H1 (cell line): Measurements from ENCODE around the gene CCNT1. TPM values are rescaled to one million over a fixed set of nuclear protein-coding genes. Genes with fewer than 3 reads are reported as not detected.
"Not testable (repeated sequence)": the region's sequence is repeated elsewhere in the genome, so short reads cannot be mapped to it uniquely, and the experiment has no call there.

ENCODE experiments used
- CTCF ChIA-PET: fragments of 300-600 bp; sonication (Branson Sonifier 250); formaldehyde crosslinking; loops from one replicate; lab custom pipeline; 2021; ENCODE audit not compliant: partially characterized antibody; lab: Charles Lee
- POLR2A ChIA-PET: fragments of 300-600 bp; sonication (Branson Sonifier 250); formaldehyde crosslinking; loops from one replicate; lab custom pipeline; 2021; ENCODE audit warnings: inconsistent platforms; ENCODE audit not compliant: partially characterized antibody; lab: Charles Lee
- DNase-seq, 2 experiments: peaks; one replicate each; pipeline versions ENCODE4 v3.0.0 to v3.0.0-alpha.2; 2010 to 2022; ENCODE audit warnings: low spot score in 2 of 2, low read depth in 1 of 2, mixed read lengths in 1 of 2
- FAIRE-seq: peaks from 2 replicates; lab custom pipeline; 2011; peaks lifted over from hg19 to GRCh38; lab: Jason Lieb, UNC
- H2AFZ ChIP-seq: 2 replicates; pipeline ENCODE4 v1.8.1; 2012; ENCODE audit warnings: low read length, inconsistent platforms
- H2AK5ac ChIP-seq: 2 replicates; pipeline ENCODE4 v1.6.1; 2013; ENCODE audit warnings: low read depth, low read length
- H2BK120ac ChIP-seq: replicated peaks from 2 replicates; pipeline ENCODE3; 2013; ENCODE audit warnings: low read depth, low read length, inconsistent platforms
- H2BK12ac ChIP-seq: 2 replicates; pipeline ENCODE4 v1.6.1; 2013; ENCODE audit warnings: low read depth, low read length
- H2BK15ac ChIP-seq: 2 replicates; pipeline ENCODE4 v1.6.1; 2013; ENCODE audit warnings: low read length
- H2BK20ac ChIP-seq: 2 replicates; pipeline ENCODE4 v1.6.1; 2013; ENCODE audit warnings: low read length
- H2BK5ac ChIP-seq: 2 replicates; pipeline ENCODE4 v1.6.1; 2013; ENCODE audit warnings: low read depth, low read length
- H3K14ac ChIP-seq: 2 replicates; pipeline ENCODE4 v1.6.1; 2013; ENCODE audit warnings: inconsistent platforms; ENCODE audit not compliant: insufficient read length
- H3K18ac ChIP-seq: 2 replicates; pipeline ENCODE4 v1.6.1; 2013; ENCODE audit warnings: low read length; ENCODE audit errors: extremely low read depth
- H3K23ac ChIP-seq: 2 replicates; pipeline ENCODE4 v1.6.1; 2013; ENCODE audit warnings: inconsistent platforms; ENCODE audit not compliant: insufficient read length
- H3K23me2 ChIP-seq: 2 replicates; pipeline ENCODE4 v1.6.1; 2013; ENCODE audit warnings: low read depth, low read length
- H3K27ac ChIP-seq: 2 replicates; pipeline ENCODE4 v1.6.1; 2011; ENCODE audit warnings: low read depth, low read length, inconsistent platforms
- H3K27me3 ChIP-seq, 4 experiments: replicated peaks in 1 of 4; 1 replicate in 1 of 4; 2 replicates in 3 of 4; pipeline versions ENCODE4 v1.6.1 to v1.8.1; 2011 to 2013; ENCODE audit warnings: low read length in 3 of 4, mild to moderate bottlenecking in 3 of 4, inconsistent platforms in 2 of 4, mixed read lengths in 2 of 4, moderate library complexity in 1 of 4; ENCODE audit not compliant: control insufficient read depth in 3 of 4, insufficient read depth in 3 of 4; ENCODE audit errors: extremely low read depth in 1 of 4
- H3K36me3 ChIP-seq, 4 experiments: 2 replicates each; pipeline versions ENCODE4 v1.6.1 to v1.8.1; 2011 to 2013; ENCODE audit warnings: mild to moderate bottlenecking in 4 of 4, low read length in 3 of 4, moderate library complexity in 2 of 4, control low read depth in 1 of 4, inconsistent platforms in 1 of 4; ENCODE audit not compliant: insufficient read depth in 4 of 4, control insufficient read depth in 2 of 4
- H3K4ac ChIP-seq: replicated peaks from 2 replicates; pipeline ENCODE3; 2013; ENCODE audit warnings: low read length, low read depth, mixed read lengths, inconsistent platforms; ENCODE audit not compliant: insufficient read length
- H3K4me1 ChIP-seq, 4 experiments: replicated peaks in 1 of 4; 1 replicate in 1 of 4; 2 replicates in 3 of 4; pipeline versions ENCODE4 v1.6.1 to v1.8.1; 2011 to 2013; ENCODE audit warnings: low read length in 3 of 4, inconsistent platforms in 2 of 4, mixed read lengths in 1 of 4; ENCODE audit not compliant: insufficient read depth in 4 of 4, control insufficient read depth in 3 of 4
- H3K4me2 ChIP-seq, 2 experiments: 2 replicates each; pipeline versions ENCODE4 v1.6.1 to v1.8.1; 2011 to 2013; ENCODE audit warnings: low read depth in 2 of 2, low read length in 2 of 2, control low read depth in 1 of 2, inconsistent platforms in 1 of 2, mild to moderate bottlenecking in 1 of 2; ENCODE audit not compliant: insufficient read depth in 1 of 2
- H3K4me3 ChIP-seq, 4 experiments: fragments of 200-600, 300-600 bp in 1 of 4; sonication (generic), shearing (Covaris generic), sonication (Bioruptor Twin) in 1 of 4; 2 replicates each; pipeline versions ENCODE4 v1.5.1 to v1.8.1; 2011 to 2016; ENCODE audit warnings: low read length in 4 of 4, low read depth in 3 of 4, control low read depth in 2 of 4, inconsistent platforms in 2 of 4, mild to moderate bottlenecking in 2 of 4, mixed read lengths in 1 of 4, moderate library complexity in 1 of 4; ENCODE audit not compliant: insufficient read depth in 2 of 4; ENCODE audit errors: extremely low read depth in 1 of 4
- H3K56ac ChIP-seq: replicated peaks from 2 replicates; pipeline ENCODE3; 2013; ENCODE audit warnings: low read depth, mild to moderate bottlenecking, mixed read lengths, low read length, inconsistent platforms; ENCODE audit not compliant: insufficient read length
- H3K79me1 ChIP-seq: 2 replicates; pipeline ENCODE4 v1.6.1; 2013; ENCODE audit warnings: low read depth, low read length, control low read depth
- H3K79me2 ChIP-seq, 2 experiments: 2 replicates each; pipeline versions ENCODE4 v1.6.1 to v1.8.1; 2012 to 2013; ENCODE audit warnings: low read length in 2 of 2, mild to moderate bottlenecking in 2 of 2, inconsistent platforms in 1 of 2; ENCODE audit not compliant: insufficient read depth in 2 of 2, control insufficient read depth in 1 of 2
- H3K9ac ChIP-seq, 4 experiments: replicated peaks in 1 of 4; 1 replicate in 1 of 4; 2 replicates in 3 of 4; pipeline versions ENCODE4 v1.6.1 to v1.8.1; 2011 to 2013; ENCODE audit warnings: low read depth in 3 of 4, low read length in 3 of 4, control low read depth in 2 of 4, mild to moderate bottlenecking in 2 of 4, moderate library complexity in 2 of 4, inconsistent platforms in 1 of 4; ENCODE audit errors: extremely low read depth in 1 of 4
- H3K9me3 ChIP-seq, 2 experiments: 2 replicates each; pipeline versions ENCODE4 v1.6.1 to v1.8.1; 2012 to 2013; ENCODE audit warnings: mild to moderate bottlenecking in 2 of 2, moderate library complexity in 2 of 2, control low read depth in 1 of 2, inconsistent platforms in 1 of 2, low read depth in 1 of 2, low read length in 1 of 2, mixed read lengths in 1 of 2; ENCODE audit not compliant: insufficient read depth in 2 of 2
- H4K20me1 ChIP-seq, 2 experiments: replicated peaks in 1 of 2; 2 replicates each; pipeline versions ENCODE3 to v1.8.1; 2011 to 2013; ENCODE audit warnings: inconsistent platforms in 2 of 2, low read length in 2 of 2, mild to moderate bottlenecking in 1 of 2; ENCODE audit not compliant: insufficient read depth in 2 of 2, control insufficient read depth in 1 of 2
- H4K5ac ChIP-seq: 2 replicates; pipeline ENCODE4 v1.6.1; 2013; ENCODE audit warnings: low read length, low read depth, mixed read lengths, inconsistent platforms; ENCODE audit not compliant: insufficient read length
- H4K8ac ChIP-seq: 2 replicates; pipeline ENCODE4 v1.8.0; 2013; ENCODE audit warnings: mild to moderate bottlenecking, moderate library complexity, low read length, inconsistent platforms; ENCODE audit not compliant: insufficient read depth; ENCODE audit errors: extremely low read depth
- H4K91ac ChIP-seq: replicated peaks from 2 replicates; pipeline ENCODE3; 2013; ENCODE audit warnings: low read length, mixed read lengths, inconsistent platforms; ENCODE audit not compliant: insufficient read length
- KDM1A ChIP-seq: fragments of 200-600, 300-600 bp; sonication (generic); IDR thresholded peaks from 2 replicates; pipeline ENCODE4 v1.7.1; 2016; ENCODE audit warnings: mild to moderate bottlenecking, low read length, borderline replicate concordance
- TAF7 ChIP-seq: optimal IDR thresholded peaks from 2 replicates; pipeline ENCODE3; 2011; ENCODE audit warnings: low read depth, mild to moderate bottlenecking, inconsistent platforms, low read length, moderate library complexity, borderline replicate concordance
- WGBS, 2 experiments: shearing (Covaris generic) in 1 of 2; methylation state at CpG; one replicate each; pipeline versions ENCODE4 v1.1.6 to v1.1.7; 2013 to 2015; ENCODE audit warnings: low lambda C conversion rate in 2 of 2, mixed read lengths in 2 of 2, inconsistent platforms in 1 of 2, low coverage in 1 of 2, missing lambda C conversion rate in 1 of 2; ENCODE audit not compliant: insufficient replicate concordance in 2 of 2, insufficient coverage in 1 of 2, insufficient read length in 1 of 2; ENCODE audit errors: extremely low coverage in 1 of 2, missing lambda C conversion rate in 1 of 2; 5-methylcytosine and 5-hydroxymethylcytosine counted together
- polyA plus RNA-seq, 7 experiments: library from polyadenylated mRNA; depleted of rRNA in 3 of 7; stranded (reverse) in 5 of 7; unstranded in 2 of 7; fragments of >200 nt in 5 of 7; fragments of 200-250 nt in 2 of 7; gene quantifications; 1 replicate in 5 of 7; 2 replicates in 1 of 7; 4 replicates in 1 of 7; pipeline versions ENCODE4 v1.2.1 to v1.2.3, GENCODE V29; 2011 to 2013; ENCODE audit warnings: missing spikeins in 2 of 7, mixed read lengths in 2 of 7
- total RNA-seq: library from RNA; stranded (reverse); fragmentation: NEBNext Ultra II Directional; extraction: Animal tissue kit (Norgen Biotek cat#: 25700); gene quantifications from 2 replicates; pipeline ENCODE4 v1.2.1, GENCODE V29; 2021

CCNT1 gene
- total and polyA plus RNA-seq, 2 of the 8 experiments (the other 6 are each of a cell fraction or from before 2014, with no cell fraction given): 13.2 to 45.9 TPM

GRCh38 chr12:48712209-48712608 is 4.3 kb downstream of the CCNT1 start (continued):
- TF ChIP-seq KDM1A: no peak
- no peak for TF ChIP-seq TAF7
- TF ChIP-seq, all 59 proteins: peak for 0

GRCh38 chr12:48698822-48699221 is 17.7 kb downstream of the CCNT1 start:
- H3K9ac ChIP-seq, DNase-seq, H2BK120ac ChIP-seq, H3K23me2 ChIP-seq, H3K27ac ChIP-seq, H4K91ac ChIP-seq, H3K23ac ChIP-seq, H3K56ac ChIP-seq, H3K79me1 ChIP-seq, H2BK5ac ChIP-seq, H3K18ac ChIP-seq, H4K20me1 ChIP-seq, H3K4ac ChIP-seq, FAIRE-seq, H3K79me2 ChIP-seq, H3K4me2 ChIP-seq, CTCF ChIA-PET, H2BK15ac ChIP-seq, H3K9me3 ChIP-seq, H3K14ac ChIP-seq, H3K4me3 ChIP-seq, H2BK12ac ChIP-seq, H3K27me3 ChIP-seq, H4K5ac ChIP-seq, H4K8ac ChIP-seq, H2AFZ ChIP-seq, H3K4me1 ChIP-seq, H2AK5ac ChIP-seq, H2BK20ac ChIP-seq: not testable (repeated sequence)
- WGBS, 2 experiments: 95% methylated on average over 7 of the region's 7 CpGs; no CpG with 5 or more reads in 1 of the 2 experiments
- POLR2A ChIA-PET: interaction anchor here (0.7 kb wide), 1 partner anchor 17 kb away, joined by 4 read pairs; no protein-coding TSS in a partner anchor
- peaks cover 8 to 67% (median 35%) of the 10 kb centered on the region in 4 experiments; a peak in 7 of 8 replicates for H3K36me3 ChIP-seq
